Right lobe of liver (tissue), 4 donors: Measurements from ENCODE around the gene SLC10A7.

Source experiments
- POLR2A ChIP-seq: fragments of 450-650 bp; IDR thresholded peaks from one replicate; pipeline ENCODE4 v1.6.1; 2017; ENCODE audit warnings: antibody characterized with exemption, mild to moderate bottlenecking
- TF ChIP-seq, protein P1 (sequence below), 4 donors: fragments of 200-600 bp in 3 of 4; fragments of 450-650 bp in 1 of 4; IDR thresholded peaks; one replicate each; pipeline versions ENCODE4 v1.5.1 to v1.8.0; 2016 to 2022; ENCODE audit warnings: antibody characterized with exemption in 4 of 4, mild to moderate bottlenecking in 2 of 4
- donor health status: DM: no; HTN: no; CAD: no.
- donor health status: DM: no; HTN: no; CAD: no.
- donor health status: DM: no; HTN: yes; CAD: no.

DNA sequence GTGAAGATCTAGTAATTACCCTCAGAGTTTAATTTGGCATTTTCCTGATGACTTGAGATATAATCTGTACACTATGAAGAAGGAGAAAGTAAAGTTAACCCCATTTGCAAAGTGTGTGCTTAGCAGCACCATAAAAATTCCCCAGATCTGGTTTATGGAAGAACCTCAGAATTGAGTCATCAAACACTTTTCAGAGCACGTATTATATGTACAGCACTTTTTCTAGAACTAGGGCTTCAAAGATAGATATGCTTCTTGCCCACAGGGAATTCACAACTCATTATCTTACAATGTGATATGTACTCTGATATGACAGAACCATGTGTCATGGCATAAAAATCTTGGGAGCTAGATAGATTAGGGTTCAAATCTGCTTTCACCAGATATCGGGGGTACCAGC is 150.9 kb downstream of the SLC10A7 start:
- TF ChIP-seq, protein P1, sequence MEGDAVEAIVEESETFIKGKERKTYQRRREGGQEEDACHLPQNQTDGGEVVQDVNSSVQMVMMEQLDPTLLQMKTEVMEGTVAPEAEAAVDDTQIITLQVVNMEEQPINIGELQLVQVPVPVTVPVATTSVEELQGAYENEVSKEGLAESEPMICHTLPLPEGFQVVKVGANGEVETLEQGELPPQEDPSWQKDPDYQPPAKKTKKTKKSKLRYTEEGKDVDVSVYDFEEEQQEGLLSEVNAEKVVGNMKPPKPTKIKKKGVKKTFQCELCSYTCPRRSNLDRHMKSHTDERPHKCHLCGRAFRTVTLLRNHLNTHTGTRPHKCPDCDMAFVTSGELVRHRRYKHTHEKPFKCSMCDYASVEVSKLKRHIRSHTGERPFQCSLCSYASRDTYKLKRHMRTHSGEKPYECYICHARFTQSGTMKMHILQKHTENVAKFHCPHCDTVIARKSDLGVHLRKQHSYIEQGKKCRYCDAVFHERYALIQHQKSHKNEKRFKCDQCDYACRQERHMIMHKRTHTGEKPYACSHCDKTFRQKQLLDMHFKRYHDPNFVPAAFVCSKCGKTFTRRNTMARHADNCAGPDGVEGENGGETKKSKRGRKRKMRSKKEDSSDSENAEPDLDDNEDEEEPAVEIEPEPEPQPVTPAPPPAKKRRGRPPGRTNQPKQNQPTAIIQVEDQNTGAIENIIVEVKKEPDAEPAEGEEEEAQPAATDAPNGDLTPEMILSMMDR (IDR thresholded peaks at IDR 0.05), result no peak
- TF ChIP-seq POLR2A, result no peak
